Measurements from ENCODE around the gene PLCH1. TPM values are rescaled to one million over a fixed set of nuclear protein-coding genes. Genes with fewer than 3 reads are reported as not detected.
A peak's percentile ranks its signal among the peaks of the same experiment; 100 is the strongest.

The PLCH1 gene
- total RNA-seq, 1 donor from 2014 or later, result 32.0 TPM

DNA sequence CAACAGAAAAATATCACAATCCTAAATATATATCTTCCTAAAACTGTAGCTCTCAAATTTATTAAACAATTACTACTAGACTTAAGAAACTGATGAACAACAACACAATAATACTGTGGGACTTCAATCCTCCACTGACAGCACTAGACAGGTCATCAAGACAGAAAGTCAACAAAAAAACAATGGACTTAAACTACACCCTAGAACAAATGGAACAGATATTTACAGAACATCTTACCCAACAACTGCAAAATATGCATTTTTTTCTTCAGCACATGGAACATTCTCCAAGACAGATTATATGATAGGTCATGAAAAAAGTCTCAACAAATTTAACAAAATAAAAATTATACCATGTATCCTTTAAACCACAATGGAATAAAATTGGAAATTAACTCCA is 133.4 kb downstream of the PLCH1 start:
- Mint-ChIP-seq H3K4me1 (peaks cover 19% of the 10 kb centered on the region), H3K4me3 (no peak overlapping the region), H3K36me3 (peaks cover 47% of the 10 kb centered on the region), H3K27ac (no peak overlapping the region), H3K27me3 (ENCODE audit: insufficient read depth, low read depth) (no peaks in the 10 kb centered on the region), H3K9me3 (peaks cover 68% of the 10 kb centered on the region)
- Histone ChIP-seq H3K4me1 (no peaks in the 10 kb centered on the region), H3K4me3 (no peak overlapping the region), H3F3A (ENCODE audit: low read depth) (no peaks in the 10 kb centered on the region), H3K79me2 (ENCODE audit: low read depth) (peaks cover 54% of the 10 kb centered on the region), H3K9me3 (ENCODE audit: low read depth) (peaks cover 14% of the 10 kb centered on the region), H2AFZ (replicated peaks) (no peak overlapping the region), H3K27me3 (no peaks in the 10 kb centered on the region), H3K36me3 (no peaks in the 10 kb centered on the region), H3K4me2 (no peak overlapping the region), H3K9ac (no peak overlapping the region), H4K20me1 (ENCODE audit: low read depth) (no peaks in the 10 kb centered on the region), H3K27ac (no peak overlapping the region)
- TF ChIP-seq, protein P1, sequence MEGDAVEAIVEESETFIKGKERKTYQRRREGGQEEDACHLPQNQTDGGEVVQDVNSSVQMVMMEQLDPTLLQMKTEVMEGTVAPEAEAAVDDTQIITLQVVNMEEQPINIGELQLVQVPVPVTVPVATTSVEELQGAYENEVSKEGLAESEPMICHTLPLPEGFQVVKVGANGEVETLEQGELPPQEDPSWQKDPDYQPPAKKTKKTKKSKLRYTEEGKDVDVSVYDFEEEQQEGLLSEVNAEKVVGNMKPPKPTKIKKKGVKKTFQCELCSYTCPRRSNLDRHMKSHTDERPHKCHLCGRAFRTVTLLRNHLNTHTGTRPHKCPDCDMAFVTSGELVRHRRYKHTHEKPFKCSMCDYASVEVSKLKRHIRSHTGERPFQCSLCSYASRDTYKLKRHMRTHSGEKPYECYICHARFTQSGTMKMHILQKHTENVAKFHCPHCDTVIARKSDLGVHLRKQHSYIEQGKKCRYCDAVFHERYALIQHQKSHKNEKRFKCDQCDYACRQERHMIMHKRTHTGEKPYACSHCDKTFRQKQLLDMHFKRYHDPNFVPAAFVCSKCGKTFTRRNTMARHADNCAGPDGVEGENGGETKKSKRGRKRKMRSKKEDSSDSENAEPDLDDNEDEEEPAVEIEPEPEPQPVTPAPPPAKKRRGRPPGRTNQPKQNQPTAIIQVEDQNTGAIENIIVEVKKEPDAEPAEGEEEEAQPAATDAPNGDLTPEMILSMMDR (IDR thresholded peaks at IDR 0.05), result no peak
- TF ChIP-seq EZH2phosphoT487 (IDR thresholded peaks at IDR 0.05) (no peak), EZH2 (IDR thresholded peaks at IDR 0.05) (no peak)
- DNase-seq (ENCODE audit: low spot score), result no peak

GRCh38 chr3:155609586-155609985 is 135.3 kb downstream of the PLCH1 start:
- no peak overlapping the region for H3K27ac Mint-ChIP-seq
- Histone ChIP-seq H3K36me3 (no peaks in the 10 kb centered on the region), H3K27me3 (no peaks in the 10 kb centered on the region), H3F3A (ENCODE audit: low read depth) (no peaks in the 10 kb centered on the region), H3K79me2 (ENCODE audit: low read depth) (peaks cover 52% of the 10 kb centered on the region), H3K4me3 (no peak overlapping the region), H4K20me1 (ENCODE audit: low read depth) (no peaks in the 10 kb centered on the region), H3K27ac (no peak overlapping the region), H3K9ac (no peak overlapping the region), H3K9me3 (ENCODE audit: low read depth) (peaks cover under 1% of the 10 kb centered on the region), H3K4me1 (peaks cover 12% of the 10 kb centered on the region), H3K4me2 (no peak overlapping the region), H2AFZ (replicated peaks) (no peak overlapping the region)
- no peaks in the 10 kb centered on the region for H3K27me3 Mint-ChIP-seq (ENCODE audit: insufficient read depth, low read depth)
- TF ChIP-seq EZH2 (IDR thresholded peaks at IDR 0.05), result no peak
- no peak for TF ChIP-seq EZH2phosphoT487 (IDR thresholded peaks at IDR 0.05)
- TF ChIP-seq, protein P1 (IDR thresholded peaks at IDR 0.05), result no peak
- peaks cover 40% of the 10 kb centered on the region for H3K36me3 Mint-ChIP-seq
- H3K4me1 Mint-ChIP-seq, result peaks cover 31% of the 10 kb centered on the region
- no peak for DNase-seq (ENCODE audit: low spot score)
- H3K9me3 Mint-ChIP-seq, result peaks cover 56% of the 10 kb centered on the region
- no peak overlapping the region for H3K4me3 Mint-ChIP-seq

DNA sequence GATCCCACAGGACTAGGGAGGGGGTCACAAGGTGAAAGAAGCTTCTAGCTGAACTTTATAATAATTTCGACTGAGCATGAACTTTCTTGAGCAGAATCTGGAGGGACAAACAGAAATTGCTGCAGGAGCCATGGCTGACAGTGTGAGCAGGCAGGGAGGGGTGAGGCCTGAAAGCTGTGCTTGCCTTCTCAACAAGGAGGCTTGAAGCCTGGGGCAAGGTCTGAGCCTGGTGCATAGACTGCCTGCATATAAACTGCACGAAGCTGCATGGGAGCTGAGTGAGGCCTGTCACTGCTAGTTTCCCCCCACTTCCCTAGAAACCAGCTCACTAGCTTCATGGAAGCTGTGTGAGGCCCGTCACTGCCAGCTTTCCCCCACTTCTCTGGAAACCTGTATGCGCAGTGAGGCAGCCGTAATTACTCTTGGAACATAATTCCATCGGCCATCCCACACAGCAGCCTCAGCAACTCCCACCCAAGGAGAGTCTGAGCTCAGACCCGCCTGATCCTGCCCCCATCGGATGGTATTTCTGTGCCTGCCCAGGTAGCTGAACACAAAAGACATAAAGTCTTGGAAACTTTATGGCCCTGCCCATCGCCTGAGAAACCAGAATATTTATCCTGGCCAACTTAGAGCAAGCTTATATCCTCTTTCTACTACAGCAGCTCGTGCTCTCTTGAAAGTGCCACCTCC is 136.5 kb downstream of the PLCH1 start:
- no peak overlapping the region for H3K4me2 ChIP-seq
- DNase-seq (ENCODE audit: low spot score), result no peak
- H3K4me3 Mint-ChIP-seq, result no peak overlapping the region
- no peaks in the 10 kb centered on the region for H3K27me3 Mint-ChIP-seq (ENCODE audit: insufficient read depth, low read depth)
- H3K9me3 Mint-ChIP-seq, result peaks cover 43% of the 10 kb centered on the region
- H3K9me3 ChIP-seq (ENCODE audit: low read depth), result no peaks in the 10 kb centered on the region
- H3K4me3 ChIP-seq, result no peak overlapping the region
- peaks cover 15% of the 10 kb centered on the region for H3K4me1 ChIP-seq
- H3K36me3 ChIP-seq, result no peaks in the 10 kb centered on the region
- no peaks in the 10 kb centered on the region for H4K20me1 ChIP-seq (ENCODE audit: low read depth)
- H3F3A ChIP-seq (ENCODE audit: low read depth), result no peaks in the 10 kb centered on the region
- TF ChIP-seq, protein P1 (IDR thresholded peaks at IDR 0.05), result no peak
- TF ChIP-seq EZH2phosphoT487 (IDR thresholded peaks at IDR 0.05), result no peak
- no peak for TF ChIP-seq EZH2 (IDR thresholded peaks at IDR 0.05)
- H3K9ac ChIP-seq, result no peak overlapping the region
- H2AFZ ChIP-seq (replicated peaks), result no peak overlapping the region
- H3K36me3 Mint-ChIP-seq, result peaks cover 34% of the 10 kb centered on the region
- H3K79me2 ChIP-seq (ENCODE audit: low read depth), result peaks cover 40% of the 10 kb centered on the region
- H3K27ac ChIP-seq, result no peak overlapping the region
- H3K4me1 Mint-ChIP-seq, result peaks cover 34% of the 10 kb centered on the region
- peak overlapping the region; percentile 57 for H3K27ac Mint-ChIP-seq
- H3K27me3 ChIP-seq, result no peaks in the 10 kb centered on the region

All from neural progenitor cell (in vitro differentiated cells).